NCI-H2227 treated with DMSO at 0.1 percent for 48 hours (cell line): Measurements from ENCODE around the gene RGS3.
"Not testable (repeated sequence)": the region's sequence is repeated elsewhere in the genome, so short reads cannot be mapped to it uniquely, and the experiment has no call there.

Experiments
- DNase-seq: peaks from one replicate; lab custom pipeline; 2025; lab: John Stamatoyannopoulos, UW

The RGS3 gene

DNA sequence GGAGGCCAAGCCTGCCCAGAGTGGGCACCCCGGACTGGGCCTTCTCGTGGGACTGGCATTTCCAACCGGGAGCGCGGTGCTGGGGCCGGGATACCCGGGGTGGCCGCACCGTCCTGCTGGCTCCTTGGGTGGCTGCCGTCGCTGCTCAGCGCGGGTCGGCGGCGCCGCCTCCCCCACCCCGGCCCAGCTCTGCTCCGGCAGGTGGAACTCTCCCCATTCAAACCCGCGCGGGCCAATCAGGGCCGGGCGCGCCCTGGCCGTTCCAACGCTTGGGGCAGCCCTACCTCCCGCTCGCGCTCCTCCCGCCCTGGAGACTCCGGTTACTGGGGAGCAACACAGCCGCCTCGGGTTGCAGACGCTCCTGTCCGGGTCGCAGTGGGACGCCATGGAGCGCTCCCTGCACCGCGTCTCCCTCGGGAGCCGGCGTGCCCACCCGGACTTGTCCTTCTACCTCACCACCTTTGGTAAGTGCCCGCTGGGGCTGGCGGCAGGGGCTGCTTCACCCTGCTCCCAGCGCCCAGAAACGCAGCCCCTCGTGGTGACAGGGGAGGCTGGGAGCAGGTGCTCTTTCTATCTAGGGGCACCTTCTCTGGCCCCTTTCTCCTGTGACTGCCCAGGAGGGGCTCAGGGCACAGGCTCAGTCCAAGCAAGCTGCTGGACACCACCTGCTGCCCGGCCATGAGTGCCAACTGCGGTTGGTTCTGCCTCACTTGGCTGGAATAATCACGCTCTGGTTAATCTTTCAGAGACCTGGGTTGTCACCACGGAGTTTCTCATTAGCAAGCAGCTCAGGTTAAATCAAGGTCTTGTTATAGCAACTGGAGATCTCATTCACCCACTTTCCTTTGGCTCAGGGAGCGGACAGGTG is at the start of gene RGS3:
Gene RGS3, plus strand, starts transcription at position 310 of the 868 bp plus-strand sequence. Its CDS starts 76 bp downstream, at position 386.
- peak; percentile 56 for DNase-seq

DNA sequence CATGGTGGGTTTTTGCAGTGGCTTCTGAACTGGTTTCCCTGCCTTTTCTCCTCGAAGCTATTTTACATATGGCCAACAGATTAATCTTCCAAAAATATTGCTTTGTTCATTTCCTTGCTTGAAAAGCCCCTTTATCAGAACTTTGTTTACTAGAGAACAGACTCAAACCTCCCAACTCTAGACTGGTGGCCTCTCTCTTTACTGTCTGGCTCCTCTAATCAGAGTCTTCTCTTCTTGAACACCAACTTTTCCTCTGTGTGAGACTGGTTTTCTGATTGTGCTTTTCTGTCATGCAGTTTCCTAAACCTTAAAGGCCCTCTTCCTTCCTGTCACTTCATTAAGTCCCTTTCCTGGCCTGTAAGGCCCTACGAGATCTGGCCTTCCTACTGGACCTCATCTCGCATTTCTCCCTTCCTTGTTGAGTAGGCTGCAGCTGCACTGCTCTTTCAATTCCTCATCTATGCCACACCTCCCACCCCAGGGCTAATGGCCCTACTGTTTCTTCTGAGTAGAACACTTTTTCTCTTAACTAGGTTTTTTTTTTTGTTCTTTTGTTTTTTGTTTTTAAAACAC is 47.3 kb upstream of the RGS3 start:
- no peak for DNase-seq

GRCh38 chr9:113417370-113417769 is 46.2 kb upstream of the RGS3 start:
- DNase-seq, result no peak

- no peak for DNase-seq
Observed at GRCh38 chr9:113421726-113422125, 41.8 kb upstream of the RGS3 start.

DNA sequence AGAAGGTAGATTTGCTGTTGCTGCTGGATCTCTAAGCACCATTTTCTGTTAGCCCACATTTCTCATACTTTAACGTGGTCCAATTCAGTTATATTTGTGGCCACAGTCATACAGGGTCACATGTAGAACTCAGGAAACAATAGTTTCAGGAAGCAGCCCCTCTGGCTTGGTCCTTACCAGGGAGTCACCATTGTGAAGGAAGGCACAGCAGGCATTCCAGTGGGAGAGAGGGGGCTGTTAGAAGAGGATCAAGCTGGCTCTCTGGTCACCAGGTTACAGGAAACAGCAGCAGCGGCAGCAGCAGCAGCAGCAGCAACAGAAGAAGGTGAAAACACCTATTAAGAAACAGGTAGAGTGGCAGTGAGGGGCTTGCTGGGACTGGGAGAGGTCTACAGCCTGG is 38.5 kb upstream of the RGS3 start:
- DNase-seq, result no peak

- DNase-seq, result no peak
Observed at GRCh38 chr9:113426701-113427100, 36.8 kb upstream of the RGS3 start.

DNA sequence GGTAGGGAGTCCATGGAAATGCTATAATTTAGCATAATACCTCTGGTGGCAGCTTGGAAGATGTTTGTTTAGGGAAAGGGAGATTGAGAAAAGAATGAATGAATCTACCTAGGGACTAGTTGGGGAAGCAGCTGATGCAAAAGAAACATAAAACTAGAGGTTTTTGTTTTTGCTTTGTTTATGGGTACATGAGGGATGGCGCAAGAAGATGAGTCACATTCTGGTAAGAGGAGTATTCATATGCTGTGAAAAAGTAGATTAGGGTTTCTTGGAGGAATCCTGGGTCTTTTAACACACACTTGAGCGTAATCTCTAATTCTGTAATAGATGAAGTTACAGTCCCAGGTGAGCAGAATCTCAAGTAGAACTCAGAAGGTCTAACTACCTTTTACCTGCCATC is 35.9 kb upstream of the RGS3 start:
- no peak for DNase-seq

GRCh38 chr9:113428062-113428615 is 35.4 kb upstream of the RGS3 start:
- DNase-seq, result no peak

GRCh38 chr9:113431191-113431590 is 32.3 kb upstream of the RGS3 start:
- no peak for DNase-seq

- no peak for DNase-seq
Observed at GRCh38 chr9:113436728-113437515, 26.6 kb upstream of the RGS3 start.

DNA sequence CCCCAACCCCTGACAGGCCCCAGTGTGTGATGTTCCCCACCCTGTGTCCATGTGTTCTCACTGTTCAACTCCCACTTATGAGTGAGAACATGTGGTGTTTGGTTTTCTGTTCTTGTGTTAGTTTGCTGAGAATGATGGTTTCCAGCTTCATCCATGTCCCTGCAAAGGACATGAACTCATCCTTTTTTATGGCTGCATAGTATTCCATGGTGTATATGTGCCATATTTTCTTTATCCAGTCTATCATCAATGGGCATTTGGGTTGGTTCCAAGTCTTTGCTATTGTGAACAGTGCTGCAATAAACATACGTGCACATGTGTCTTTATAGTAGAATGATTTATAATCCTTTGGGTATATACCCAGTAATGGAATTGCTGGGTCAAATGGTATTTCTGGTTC is 25.8 kb upstream of the RGS3 start:
- not testable (repeated sequence) for DNase-seq

DNA sequence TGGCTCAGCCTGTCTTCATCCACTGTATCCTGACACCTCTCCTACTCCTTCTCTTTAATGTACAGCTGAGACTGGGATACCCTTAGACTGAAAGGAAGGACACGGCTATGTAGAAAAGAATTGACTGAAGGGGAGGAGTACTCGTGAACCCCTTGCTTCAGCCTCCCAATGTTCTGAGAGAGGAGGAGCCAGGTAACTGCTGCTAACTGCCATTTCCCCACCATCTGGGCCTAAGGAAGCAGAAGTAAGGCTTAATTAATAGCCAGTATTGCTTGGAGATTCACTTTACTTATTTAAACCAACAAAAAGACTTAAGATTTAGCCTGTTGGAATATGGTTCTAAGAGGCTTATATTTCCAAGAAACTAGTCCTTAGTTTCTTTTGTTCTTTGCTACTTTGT is 18.8 kb upstream of the RGS3 start:
- DNase-seq, result no peak

DNA sequence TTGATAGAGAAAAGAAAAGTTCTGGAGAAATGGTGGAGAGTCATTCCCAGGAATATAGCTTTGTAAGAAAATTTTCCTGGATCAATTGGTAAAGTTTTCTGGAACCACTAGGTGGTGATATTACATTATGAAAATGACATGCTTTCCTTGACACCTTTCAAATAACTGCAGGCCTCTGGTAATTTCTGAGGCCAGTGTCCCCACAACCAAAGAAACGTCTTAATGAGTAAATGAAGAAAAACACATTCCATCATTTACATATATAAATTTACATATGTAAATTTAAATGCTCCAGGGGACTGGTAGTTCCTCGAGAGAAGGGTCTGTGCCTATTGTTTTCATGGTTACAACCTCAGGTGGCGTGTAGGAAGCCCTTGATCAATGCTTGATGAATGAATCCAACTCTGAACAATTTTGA is 17.2 kb upstream of the RGS3 start:
- DNase-seq, result peak; percentile 33

DNA sequence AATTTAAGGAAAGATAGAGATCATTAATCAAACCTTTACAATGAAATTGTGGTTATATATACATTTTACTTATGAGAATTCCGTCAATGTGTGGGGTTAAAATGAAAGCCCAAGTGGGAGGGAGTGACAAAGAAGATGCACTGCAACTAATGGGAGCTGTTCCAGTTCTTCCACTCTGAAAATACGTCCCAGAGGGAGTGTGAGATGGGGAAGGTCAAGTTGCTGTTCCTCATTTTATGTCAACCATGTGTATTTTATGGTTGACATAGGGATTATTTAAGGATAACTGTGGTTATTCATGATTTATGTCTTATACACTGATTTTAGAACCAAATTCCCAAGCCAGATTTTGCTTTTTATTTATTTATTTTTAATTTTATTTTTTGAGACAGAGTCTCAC is 14.2 kb upstream of the RGS3 start:
- DNase-seq, result no peak

DNA sequence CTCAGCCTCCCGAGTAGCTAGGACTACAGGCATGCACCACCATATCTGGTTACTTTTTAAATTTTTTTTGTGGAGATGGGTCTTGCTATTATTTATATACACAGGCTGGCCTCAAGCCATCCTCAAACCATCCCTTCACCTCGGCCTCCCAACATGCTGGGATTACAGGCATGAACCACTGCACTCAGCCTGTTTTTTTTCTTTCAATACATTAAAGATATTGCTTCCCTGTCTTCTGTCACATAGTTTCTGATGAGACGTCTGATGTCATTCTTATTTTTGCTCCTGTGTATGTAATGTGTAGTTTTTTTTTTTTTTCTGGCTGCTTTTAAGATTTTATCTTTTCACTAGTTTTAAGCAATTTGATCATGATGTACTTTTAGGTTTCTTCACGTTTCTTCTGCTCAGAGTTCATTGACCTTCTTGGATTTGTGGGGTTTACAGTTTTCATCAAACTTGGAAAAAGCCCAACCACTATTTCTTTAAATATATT is 11.4 kb upstream of the RGS3 start:
- DNase-seq, result no peak

DNA sequence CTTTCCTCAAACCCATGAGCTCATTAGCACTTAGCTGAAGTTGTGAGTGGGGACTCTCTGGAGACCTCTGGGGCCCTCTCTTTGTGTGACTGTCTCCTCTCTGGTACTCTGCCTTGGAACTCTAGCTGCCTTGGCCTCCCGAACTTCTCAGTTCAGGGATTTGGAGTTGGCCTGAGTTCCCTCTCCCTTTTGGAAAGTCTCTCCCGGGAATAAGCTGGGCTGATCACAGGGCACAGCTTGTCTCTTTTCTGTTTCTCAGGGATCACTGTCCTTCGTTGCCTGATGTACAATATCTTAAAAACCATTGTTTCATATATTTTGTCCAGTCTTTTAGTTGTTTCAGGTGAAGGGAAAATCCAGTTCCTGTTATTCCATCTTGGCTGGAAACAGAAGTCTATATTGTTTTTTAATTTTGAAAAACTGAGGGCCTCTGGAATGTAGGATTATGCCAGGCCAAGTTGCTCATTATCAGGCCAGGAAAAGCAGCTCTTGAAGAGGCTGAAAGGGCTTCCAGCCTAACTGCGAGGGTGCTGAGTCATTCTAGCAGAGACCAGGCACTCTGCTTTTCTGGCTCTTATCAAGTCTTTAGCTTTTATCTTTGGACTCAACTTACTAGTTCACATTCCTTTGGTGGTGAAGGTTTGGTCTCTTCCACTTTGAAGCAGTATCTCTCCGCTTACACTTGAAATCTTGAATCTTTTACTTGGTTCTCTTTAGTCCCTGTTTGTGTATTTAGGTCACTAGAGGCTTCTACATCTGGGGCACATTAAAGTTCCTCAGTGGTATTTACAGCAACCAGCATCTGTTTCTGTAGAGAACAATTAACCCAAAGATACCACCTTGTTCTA is 8.4 kb upstream of the RGS3 start:
- peak; percentile 16 for DNase-seq

DNA sequence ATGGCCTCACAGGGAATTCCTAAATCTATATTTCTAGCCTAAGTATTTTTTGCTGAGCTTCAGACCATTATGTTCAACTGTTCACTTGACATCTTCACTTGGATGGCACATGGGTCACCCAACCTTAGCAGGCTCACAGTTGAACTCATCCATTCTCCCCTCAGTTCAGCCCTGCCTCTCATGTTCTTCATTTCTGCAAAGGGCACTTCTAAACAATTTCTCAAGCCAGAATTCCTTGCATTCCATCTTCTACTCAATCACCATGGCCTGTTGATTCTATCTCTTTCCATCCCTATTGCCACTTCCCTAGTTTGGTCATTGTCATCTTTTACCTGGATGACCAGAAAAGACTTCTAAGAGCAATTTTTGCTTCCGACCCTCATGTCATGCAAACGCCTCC is 7.3 kb upstream of the RGS3 start:
- DNase-seq, result no peak

DNA sequence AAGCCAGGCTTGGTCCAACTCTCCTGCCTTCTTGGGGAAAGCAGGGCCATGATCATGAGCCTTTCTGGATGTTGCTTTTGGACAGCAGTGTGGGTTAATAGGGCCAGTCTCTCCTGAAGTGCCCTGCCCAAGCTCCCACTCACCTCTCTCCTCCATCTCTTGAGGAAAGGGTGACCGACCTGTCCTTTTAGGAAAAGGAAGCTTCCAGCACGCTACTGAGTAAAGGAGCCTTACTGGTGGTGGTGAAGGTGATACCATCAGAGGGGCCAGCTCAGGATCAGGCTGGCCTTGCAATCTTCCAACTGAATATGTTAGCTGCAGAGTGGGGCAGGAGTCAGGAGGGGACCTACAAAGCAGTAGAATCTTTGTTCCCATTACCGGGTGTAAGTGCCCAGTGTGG is 2.2 kb upstream of the RGS3 start:
- DNase-seq, result no peak

- DNase-seq, result no peak
Observed at GRCh38 chr9:113461943-113462342, 1.6 kb upstream of the RGS3 start.

- no peak for DNase-seq
Observed at GRCh38 chr9:113462781-113463286, 693 bp upstream of the RGS3 start.

DNA sequence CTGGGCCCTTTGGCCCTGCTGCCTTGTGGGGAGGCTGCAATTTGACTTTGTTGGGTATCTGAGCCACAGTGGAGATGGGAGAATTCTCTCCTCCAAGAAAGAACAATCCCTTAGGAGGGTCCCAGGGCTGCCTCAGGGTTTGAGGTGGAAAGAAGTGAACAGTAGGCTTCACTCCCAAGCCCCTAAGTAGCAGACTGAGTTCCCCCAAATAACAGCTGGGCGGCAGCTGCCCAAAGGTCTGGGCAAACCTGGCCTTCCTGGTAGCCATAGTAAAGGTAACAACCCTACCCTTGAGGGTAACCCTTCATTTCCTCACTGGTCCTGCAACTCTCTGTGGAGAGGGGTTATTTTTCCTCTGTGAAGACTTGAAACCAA is 746 bp downstream of the RGS3 start:
- DNase-seq, result no peak
